GM10266 (cell line): ENCODE results near the gene TTYH2.

Experiments used
- DNase-seq: peaks from one replicate; pipeline ENCODE4 v3.0.0; 2012; ENCODE audit errors: extremely low spot score
- TF ChIP-seq, protein P1 (sequence below): IDR thresholded peaks from 2 replicates; pipeline ENCODE4 v1.5.1; 2012; ENCODE audit warnings: mild to moderate bottlenecking, low read depth; ENCODE audit not compliant: control insufficient read depth, insufficient read depth; ENCODE audit errors: missing control alignments

TTYH2 gene

DNA sequence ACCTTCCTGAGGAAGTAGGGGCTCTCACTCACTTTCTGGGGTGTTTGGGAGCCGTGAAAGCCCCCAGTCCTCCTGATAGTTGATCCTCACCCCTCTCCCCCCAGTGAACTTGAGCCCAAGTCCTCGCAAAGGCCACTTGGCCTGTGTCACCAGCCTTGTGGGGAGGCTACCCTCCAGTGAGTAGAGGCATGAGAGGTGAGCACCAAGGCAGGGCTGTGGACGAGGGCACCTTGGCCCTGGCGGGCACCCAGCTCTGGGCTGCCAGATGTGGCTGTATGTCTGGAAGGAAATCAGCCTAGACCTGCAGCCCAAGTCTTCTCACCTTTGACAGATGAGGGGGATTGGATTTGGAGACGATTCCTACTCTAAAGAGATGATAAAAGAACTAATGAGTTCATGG, 3.1 kb downstream of the TTYH2 start:
- TF ChIP-seq, protein P1, sequence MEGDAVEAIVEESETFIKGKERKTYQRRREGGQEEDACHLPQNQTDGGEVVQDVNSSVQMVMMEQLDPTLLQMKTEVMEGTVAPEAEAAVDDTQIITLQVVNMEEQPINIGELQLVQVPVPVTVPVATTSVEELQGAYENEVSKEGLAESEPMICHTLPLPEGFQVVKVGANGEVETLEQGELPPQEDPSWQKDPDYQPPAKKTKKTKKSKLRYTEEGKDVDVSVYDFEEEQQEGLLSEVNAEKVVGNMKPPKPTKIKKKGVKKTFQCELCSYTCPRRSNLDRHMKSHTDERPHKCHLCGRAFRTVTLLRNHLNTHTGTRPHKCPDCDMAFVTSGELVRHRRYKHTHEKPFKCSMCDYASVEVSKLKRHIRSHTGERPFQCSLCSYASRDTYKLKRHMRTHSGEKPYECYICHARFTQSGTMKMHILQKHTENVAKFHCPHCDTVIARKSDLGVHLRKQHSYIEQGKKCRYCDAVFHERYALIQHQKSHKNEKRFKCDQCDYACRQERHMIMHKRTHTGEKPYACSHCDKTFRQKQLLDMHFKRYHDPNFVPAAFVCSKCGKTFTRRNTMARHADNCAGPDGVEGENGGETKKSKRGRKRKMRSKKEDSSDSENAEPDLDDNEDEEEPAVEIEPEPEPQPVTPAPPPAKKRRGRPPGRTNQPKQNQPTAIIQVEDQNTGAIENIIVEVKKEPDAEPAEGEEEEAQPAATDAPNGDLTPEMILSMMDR: no peak

GRCh38 chr17:74217037-74217730, 3.8 kb downstream of the TTYH2 start:
- no peak for DNase-seq
- TF ChIP-seq, protein P1: no peak

More for the DNA sequence above, 3.1 kb downstream of the TTYH2 start:
- DNase-seq: no peak

GRCh38 chr17:74217888-74218287, 4.5 kb downstream of the TTYH2 start:
- DNase-seq: no peak

DNA sequence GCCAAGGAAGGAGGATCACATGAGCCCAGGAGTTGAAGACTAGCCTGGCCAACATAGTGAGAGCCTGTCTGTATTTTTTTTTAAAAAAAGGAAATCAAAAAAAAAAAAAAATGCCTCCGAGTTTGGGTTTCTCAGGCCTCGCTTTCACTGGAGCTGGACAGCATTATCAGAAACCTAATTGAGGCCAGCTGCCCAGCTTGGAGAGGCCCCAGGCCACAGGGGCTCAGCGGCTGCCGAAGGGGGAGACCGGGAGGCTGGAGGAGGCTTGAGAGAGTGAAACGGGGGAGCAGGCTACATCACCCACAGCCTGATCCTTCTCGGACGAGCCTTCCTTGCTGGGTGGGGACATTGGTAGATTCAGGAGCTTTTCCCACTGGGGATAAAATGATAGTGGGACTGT, 5.1 kb downstream of the TTYH2 start:
- DNase-seq: no peak
- TF ChIP-seq, protein P1: no peak

More at GRCh38 chr17:74217888-74218287, 4.5 kb downstream of the TTYH2 start:
- TF ChIP-seq, protein P1: no peak

- TF ChIP-seq, protein P1: no peak
- no peak for DNase-seq
Observed at GRCh38 chr17:74219576-74220133, 6.3 kb downstream of the TTYH2 start.

DNA sequence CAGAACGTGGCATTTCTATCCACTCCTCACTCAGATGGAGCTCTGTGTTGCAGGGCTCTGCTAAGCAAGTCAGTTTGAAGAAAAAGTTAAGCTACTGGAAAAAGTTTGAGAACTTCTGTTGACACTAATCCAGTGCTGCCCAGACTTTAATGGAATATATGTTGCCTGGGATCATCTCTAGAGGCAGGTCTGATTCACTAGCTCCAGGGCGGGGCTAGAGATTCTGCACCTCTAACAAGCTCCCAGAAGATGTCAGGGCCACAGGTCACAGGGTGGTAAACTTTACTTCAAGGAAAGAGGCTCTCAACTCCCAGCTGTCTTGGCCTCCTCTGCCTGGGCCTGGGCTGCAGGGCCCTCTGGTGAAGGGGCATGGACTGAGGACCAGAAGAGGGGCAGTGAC, 6.8 kb downstream of the TTYH2 start:
- TF ChIP-seq, protein P1: no peak
- DNase-seq: no peak
